Kidney tubule cell (primary cell): Measurements from ENCODE around the gene CTXN1.

Source experiments
- DNase-seq: peaks from one replicate; pipeline ENCODE4 v3.0.0-alpha.2; 2018; ENCODE audit warnings: low spot score

CTXN1 gene

GRCh38 chr19:7914099-7914498 is 11.8 kb downstream of the CTXN1 start:
- DNase-seq: no peak

- DNase-seq: no peak
Measured at GRCh38 chr19:7913652-7914051, 12.3 kb downstream of the CTXN1 start.

- no peak for DNase-seq
Measured at GRCh38 chr19:7912697-7913564, 13.0 kb downstream of the CTXN1 start.

- DNase-seq: no peak
Measured at GRCh38 chr19:7912144-7912696, 13.7 kb downstream of the CTXN1 start.

- DNase-seq: no peak
Measured at GRCh38 chr19:7911508-7912143, 14.3 kb downstream of the CTXN1 start.

GRCh38 chr19:7910321-7911161 is 15.4 kb downstream of the CTXN1 start:
- DNase-seq: no peak

- DNase-seq: no peak
Measured at GRCh38 chr19:7909471-7910067, 16.4 kb downstream of the CTXN1 start.

GRCh38 chr19:7908742-7909461 is 17.0 kb downstream of the CTXN1 start:
- DNase-seq: no peak

GRCh38 chr19:7908078-7908699 is 17.7 kb downstream of the CTXN1 start:
- DNase-seq: no peak

GRCh38 chr19:7907544-7907943 is 18.4 kb downstream of the CTXN1 start:
- DNase-seq: no peak

GRCh38 chr19:7907122-7907521 is 18.8 kb downstream of the CTXN1 start:
- no peak for DNase-seq

- no peak for DNase-seq
Measured at GRCh38 chr19:7905859-7906258, 20.1 kb downstream of the CTXN1 start.

GRCh38 chr19:7905268-7905667 is 20.7 kb downstream of the CTXN1 start:
- no peak for DNase-seq

- DNase-seq: no peak
Measured at GRCh38 chr19:7904074-7905020, 21.6 kb downstream of the CTXN1 start.

- peak; percentile 99 for DNase-seq
Measured at GRCh38 chr19:7903244-7904073, 22.5 kb downstream of the CTXN1 start, which contains the start of gene MAP2K7. Gene MAP2K7, plus strand, starts transcription at chr19:7903877. Its CDS starts 68 bp downstream, at chr19:7903945.

- DNase-seq: no peak
Measured at GRCh38 chr19:7902796-7903243, 23.1 kb downstream of the CTXN1 start.

- DNase-seq: no peak
Measured at GRCh38 chr19:7901337-7901736, 24.6 kb downstream of the CTXN1 start.

GRCh38 chr19:7900931-7901330 is 25.0 kb downstream of the CTXN1 start:
- DNase-seq: no peak
